Measurements from ENCODE around the gene CDKL1. TPM values are rescaled to one million over a fixed set of nuclear protein-coding genes. Genes with fewer than 3 reads are reported as not detected.

The CDKL1 gene
- total and polyA plus RNA-seq, 2 of the 13 experiments (the other 11 are each of a cell fraction or from before 2014, with no cell fraction given) = 4.4 to 5.1 TPM

- TF ChIP-seq MTERF4 (CRISPR knock-in tag; IDR thresholded peaks at IDR 0.05) = no peak
- no peak for TF ChIP-seq ZNF614 (CRISPR knock-in tag; IDR thresholded peaks at IDR 0.05; ENCODE audit: borderline replicate concordance)
- TF ChIP-seq SIX4 (CRISPR knock-in tag; IDR thresholded peaks at IDR 0.05) = no peak
Observed at GRCh38 chr14:50360851-50361250, 35.8 kb downstream of the CDKL1 start (continued).

GRCh38 chr14:50360093-50360492 is 36.6 kb downstream of the CDKL1 start:
- ATAC-seq (no peak), FAIRE-seq (no peak), DNase-seq (ENCODE audit: low spot score) (no peak)
- Histone ChIP-seq H2AFZ (ENCODE audit: low read length) (no peak overlapping the region), H3K79me2 (ENCODE audit: insufficient read depth, low read length) (no peaks in the 10 kb centered on the region), H3K9me3 (ENCODE audit: low read length) (no peaks in the 10 kb centered on the region), H3K4me2 (ENCODE audit: low read depth, low read length) (no peak overlapping the region), H4K20me1 (ENCODE audit: insufficient read depth, low read length) (no peaks in the 10 kb centered on the region), H3K27ac (ENCODE audit: extremely low read length, insufficient read depth, low read length) (no peak overlapping the region), H3K9ac (ENCODE audit: insufficient read depth, low read depth, low read length) (no peak overlapping the region), H3K4me1 (ENCODE audit: insufficient read depth, low read length) (peaks cover 21% of the 10 kb centered on the region), H3K4me3 (replicated peaks in 1 of 3; ENCODE audit: insufficient read depth in 1 of 3, low read depth in 2 of 3, low read length in 3 of 3) (no peak overlapping the region), H3K36me3 (replicated peaks in 1 of 2; ENCODE audit: control insufficient read depth in 1 of 2, insufficient read depth in 2 of 2, low read length in 2 of 2) (no peaks in the 10 kb centered on the region), H3K27me3 (ENCODE audit: control insufficient read depth in 1 of 2, insufficient read depth in 2 of 2, low read length in 2 of 2) (no peaks in the 10 kb centered on the region)
- TF ChIP-seq MAFF (IDR thresholded peaks at IDR 0.05; ENCODE audit: low read depth, low read length) (no peak), ZFP37 (CRISPR knock-in tag; IDR thresholded peaks at IDR 0.05; ENCODE audit: borderline replicate concordance) (no peak), THYN1 (CRISPR knock-in tag; IDR thresholded peaks at IDR 0.05; ENCODE audit: borderline replicate concordance, low read depth) (no peak), ISX (CRISPR knock-in tag; conservative IDR thresholded peaks at IDR 0.05) (no peak), DRAP1 (CRISPR knock-in tag; IDR thresholded peaks at IDR 0.05) (no peak), U2AF2 (IDR thresholded peaks at IDR 0.05; ENCODE audit: low read depth, low read length) (no peak), ETV6 (CRISPR knock-in tag; conservative IDR thresholded peaks at IDR 0.05) (no peak), CC2D1A (CRISPR knock-in tag; IDR thresholded peaks at IDR 0.05) (no peak), SMC3 (IDR thresholded peaks at IDR 0.05; ENCODE audit: low read length) (no peak), NPAS2 (CRISPR knock-in tag; IDR thresholded peaks at IDR 0.05; ENCODE audit: borderline replicate concordance) (no peak), ZNF576 (CRISPR knock-in tag; IDR thresholded peaks at IDR 0.05) (no peak), ZNF883 (CRISPR knock-in tag; IDR thresholded peaks at IDR 0.05; ENCODE audit: not compliant biosample characterization) (no peak)
- 97% methylated on average over 3 of the region's 3 CpGs for WGBS (ENCODE audit: low lambda C conversion rate)
- ChIA-PET POLR2A (no interaction called here), CTCF (ENCODE audit: low intra/inter-chr PET ratio, low total read pairs) (no interaction called here)
- in situ Hi-C loops (cut with HindIII; ENCODE audit: extremely low pct_ligation_motif_present, low pct_unique_long_range_greater_than_20kb) (no loop called here), intact Hi-C loops (cut with micrococcal nuclease; ENCODE audit: unreplicated experiment) (no loop called here)
- no TSS peak for BruUV-seq (replicated peaks)
